ENCODE data around the gene UCK2.

The UCK2 gene

GRCh38 chr1:165942927-165943597 lies 115.6 kb downstream of the UCK2 start:
- Histone ChIP-seq H3K4me1 (no peaks in the 10 kb centered on the region), H2AFZ (no peak overlapping the region), H3K9me3 (ENCODE audit: control insufficient read depth, low read length) (no peaks in the 10 kb centered on the region), H3K79me2 (no peaks in the 10 kb centered on the region), H3K27ac (no peak overlapping the region), H3K36me3 (ENCODE audit: control insufficient read depth, insufficient read depth, low read length) (no peaks in the 10 kb centered on the region), H3K4me2 (ENCODE audit: low read length) (no peak overlapping the region), H3K9ac (no peak overlapping the region), H3K4me3 (ENCODE audit: low read depth, low read length) (no peak overlapping the region), H3K27me3 (ENCODE audit: control insufficient read depth, insufficient read depth, low read length) (no peaks in the 10 kb centered on the region)
- TF ChIP-seq CTCF (IDR thresholded peaks at IDR 0.05) = no peak

- no peak for TF ChIP-seq CTCF (IDR thresholded peaks at IDR 0.05)
- Histone ChIP-seq H3K9ac (no peak overlapping the region), H3K27ac (no peak overlapping the region), H3K4me2 (ENCODE audit: low read length) (no peak overlapping the region), H2AFZ (no peak overlapping the region), H3K4me1 (no peaks in the 10 kb centered on the region), H3K79me2 (no peaks in the 10 kb centered on the region), H3K9me3 (ENCODE audit: control insufficient read depth, low read length) (no peaks in the 10 kb centered on the region), H3K36me3 (ENCODE audit: control insufficient read depth, insufficient read depth, low read length) (no peaks in the 10 kb centered on the region), H3K27me3 (ENCODE audit: control insufficient read depth, insufficient read depth, low read length) (no peaks in the 10 kb centered on the region), H3K4me3 (ENCODE audit: low read depth, low read length) (no peak overlapping the region)
These were observed 118.5 kb downstream of the UCK2 start for GRCh38 chr1:165945911-165946310.

GRCh38 chr1:165947797-165948455 lies 120.5 kb downstream of the UCK2 start:
- TF ChIP-seq CTCF (IDR thresholded peaks at IDR 0.05) = no peak
- no peaks in the 10 kb centered on the region for H3K9me3 ChIP-seq (ENCODE audit: control insufficient read depth, low read length)
- no peaks in the 10 kb centered on the region for H3K27me3 ChIP-seq (ENCODE audit: control insufficient read depth, insufficient read depth, low read length)
- no peaks in the 10 kb centered on the region for H3K4me1 ChIP-seq
- H3K9ac ChIP-seq = no peak overlapping the region
- H3K4me2 ChIP-seq (ENCODE audit: low read length) = no peak overlapping the region
- H3K4me3 ChIP-seq (ENCODE audit: low read depth, low read length) = no peak overlapping the region
- no peaks in the 10 kb centered on the region for H3K79me2 ChIP-seq
- H3K27ac ChIP-seq = no peak overlapping the region
- no peaks in the 10 kb centered on the region for H3K36me3 ChIP-seq (ENCODE audit: control insufficient read depth, insufficient read depth, low read length)
- no peak overlapping the region for H2AFZ ChIP-seq

- Histone ChIP-seq H3K36me3 (ENCODE audit: control insufficient read depth, insufficient read depth, low read length) (no peaks in the 10 kb centered on the region), H3K27ac (no peak overlapping the region), H3K4me3 (ENCODE audit: low read depth, low read length) (no peak overlapping the region), H3K4me2 (ENCODE audit: low read length) (no peak overlapping the region), H3K4me1 (no peaks in the 10 kb centered on the region), H3K79me2 (no peaks in the 10 kb centered on the region), H3K9ac (no peak overlapping the region), H2AFZ (no peak overlapping the region), H3K9me3 (ENCODE audit: control insufficient read depth, low read length) (no peaks in the 10 kb centered on the region), H3K27me3 (ENCODE audit: control insufficient read depth, insufficient read depth, low read length) (no peaks in the 10 kb centered on the region)
- no peak for TF ChIP-seq CTCF (IDR thresholded peaks at IDR 0.05)
These were observed 122.1 kb downstream of the UCK2 start for GRCh38 chr1:165949335-165950130.

All from parathyroid adenoma (tissue), 2 donors.